ENCODE data around the gene ADAMTSL2.

Gene ADAMTSL2

DNA sequence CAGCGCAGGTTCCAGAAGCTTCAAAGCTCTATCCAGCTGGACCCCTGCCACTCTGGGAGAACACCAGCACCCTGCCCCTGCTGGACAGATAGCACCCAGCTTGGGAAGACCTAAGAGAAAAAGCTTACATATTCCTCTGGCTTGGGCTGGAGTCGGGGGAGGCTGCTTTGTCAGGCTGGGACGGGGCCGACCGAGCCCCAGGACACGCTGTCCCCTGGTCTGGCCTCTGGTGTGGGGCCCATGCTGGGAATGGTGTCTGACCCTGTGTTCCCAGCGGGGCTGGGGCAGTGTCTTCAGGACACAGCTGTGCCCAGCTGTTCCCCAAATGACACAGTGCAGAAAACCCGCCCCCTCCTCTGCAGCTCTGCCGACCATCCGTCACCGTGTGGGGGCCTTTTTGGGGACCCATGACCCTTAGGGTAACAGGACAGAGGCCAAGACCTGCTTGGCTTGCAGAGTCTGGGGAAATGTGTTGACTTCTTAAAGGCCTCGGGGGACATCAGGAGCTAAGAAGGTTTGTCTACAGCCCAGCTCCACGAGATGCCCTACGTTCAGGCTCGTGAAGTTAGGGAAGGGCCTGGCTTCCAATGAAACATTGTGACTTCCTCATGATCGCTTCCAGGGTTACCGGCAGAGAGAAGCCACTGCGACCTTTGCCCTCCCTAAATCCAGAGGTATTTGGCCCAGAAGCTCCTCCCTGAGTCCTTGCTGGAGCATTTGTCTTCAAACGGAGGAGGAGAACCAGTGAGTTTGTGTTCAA lies 35.2 kb upstream of the ADAMTSL2 start:
- H3K9me3 ChIP-seq, result no peaks in the 10 kb centered on the region
- no peaks in the 10 kb centered on the region for H3K27me3 ChIP-seq
- H3K27ac ChIP-seq, result no peak overlapping the region
- H3K4me3 ChIP-seq (ENCODE audit: low read depth in 1 of 2, low read length in 1 of 2), result no peak overlapping the region
- H3K36me3 ChIP-seq, result no peaks in the 10 kb centered on the region
- no peaks in the 10 kb centered on the region for H3K4me1 ChIP-seq (ENCODE audit: control insufficient read depth in 1 of 2, insufficient read depth in 1 of 2, low read depth in 1 of 2, low read length in 1 of 2)
- TF ChIP-seq, protein P1, sequence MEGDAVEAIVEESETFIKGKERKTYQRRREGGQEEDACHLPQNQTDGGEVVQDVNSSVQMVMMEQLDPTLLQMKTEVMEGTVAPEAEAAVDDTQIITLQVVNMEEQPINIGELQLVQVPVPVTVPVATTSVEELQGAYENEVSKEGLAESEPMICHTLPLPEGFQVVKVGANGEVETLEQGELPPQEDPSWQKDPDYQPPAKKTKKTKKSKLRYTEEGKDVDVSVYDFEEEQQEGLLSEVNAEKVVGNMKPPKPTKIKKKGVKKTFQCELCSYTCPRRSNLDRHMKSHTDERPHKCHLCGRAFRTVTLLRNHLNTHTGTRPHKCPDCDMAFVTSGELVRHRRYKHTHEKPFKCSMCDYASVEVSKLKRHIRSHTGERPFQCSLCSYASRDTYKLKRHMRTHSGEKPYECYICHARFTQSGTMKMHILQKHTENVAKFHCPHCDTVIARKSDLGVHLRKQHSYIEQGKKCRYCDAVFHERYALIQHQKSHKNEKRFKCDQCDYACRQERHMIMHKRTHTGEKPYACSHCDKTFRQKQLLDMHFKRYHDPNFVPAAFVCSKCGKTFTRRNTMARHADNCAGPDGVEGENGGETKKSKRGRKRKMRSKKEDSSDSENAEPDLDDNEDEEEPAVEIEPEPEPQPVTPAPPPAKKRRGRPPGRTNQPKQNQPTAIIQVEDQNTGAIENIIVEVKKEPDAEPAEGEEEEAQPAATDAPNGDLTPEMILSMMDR (IDR thresholded peaks at IDR 0.05), result no peak

DNA sequence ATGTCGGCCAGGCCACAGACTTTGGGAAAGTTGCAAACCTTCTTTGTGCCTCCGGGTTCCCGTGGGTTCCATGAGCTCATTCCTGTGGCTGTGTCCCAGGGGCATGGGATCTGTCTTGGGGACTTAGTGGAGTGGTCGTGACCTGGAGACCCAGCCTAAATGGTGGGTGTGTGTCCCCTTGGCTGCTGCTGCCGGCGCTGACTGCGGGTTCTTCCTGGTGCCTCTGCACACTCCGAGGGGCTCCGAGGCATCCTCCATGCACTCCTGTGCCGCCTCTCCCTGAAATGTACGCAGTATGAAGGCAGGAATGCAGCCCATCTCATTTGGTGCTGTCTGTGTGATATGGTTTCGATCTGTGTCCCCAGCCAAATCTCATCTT lies 34.6 kb upstream of the ADAMTSL2 start:
- TF ChIP-seq, protein P1 (IDR thresholded peaks at IDR 0.05), result no peak
- Histone ChIP-seq H3K27me3 (no peaks in the 10 kb centered on the region), H3K27ac (no peak overlapping the region), H3K36me3 (no peaks in the 10 kb centered on the region), H3K4me1 (ENCODE audit: control insufficient read depth in 1 of 2, insufficient read depth in 1 of 2, low read depth in 1 of 2, low read length in 1 of 2) (no peaks in the 10 kb centered on the region), H3K9me3 (no peaks in the 10 kb centered on the region), H3K4me3 (ENCODE audit: low read depth in 1 of 2, low read length in 1 of 2) (no peak overlapping the region)

DNA sequence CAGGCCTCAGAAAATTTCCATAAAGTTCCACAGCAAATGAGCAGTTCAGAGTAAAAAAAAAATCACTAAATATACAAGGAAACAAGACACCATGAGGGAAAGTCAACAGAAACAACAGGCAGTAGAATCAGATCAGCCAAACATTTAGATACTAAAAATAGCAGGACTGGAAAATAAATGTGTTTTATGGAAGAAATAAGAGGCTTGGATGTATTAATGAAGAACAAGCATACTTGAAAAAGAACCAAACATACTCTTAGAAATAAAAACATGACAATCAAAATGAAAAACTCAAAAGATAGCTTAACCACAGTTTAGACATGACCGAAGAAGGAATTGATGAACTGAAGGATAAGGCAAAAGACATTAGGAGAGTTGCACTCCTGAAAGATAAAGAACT lies 32.4 kb upstream of the ADAMTSL2 start:
- Histone ChIP-seq H3K27ac (no peak overlapping the region), H3K27me3 (peaks cover 3% of the 10 kb centered on the region), H3K4me3 (ENCODE audit: low read depth in 1 of 2, low read length in 1 of 2) (no peak overlapping the region), H3K4me1 (ENCODE audit: control insufficient read depth in 1 of 2, insufficient read depth in 1 of 2, low read depth in 1 of 2, low read length in 1 of 2) (no peaks in the 10 kb centered on the region), H3K9me3 (no peaks in the 10 kb centered on the region), H3K36me3 (no peaks in the 10 kb centered on the region)
- TF ChIP-seq, protein P1 (IDR thresholded peaks at IDR 0.05), result no peak

DNA sequence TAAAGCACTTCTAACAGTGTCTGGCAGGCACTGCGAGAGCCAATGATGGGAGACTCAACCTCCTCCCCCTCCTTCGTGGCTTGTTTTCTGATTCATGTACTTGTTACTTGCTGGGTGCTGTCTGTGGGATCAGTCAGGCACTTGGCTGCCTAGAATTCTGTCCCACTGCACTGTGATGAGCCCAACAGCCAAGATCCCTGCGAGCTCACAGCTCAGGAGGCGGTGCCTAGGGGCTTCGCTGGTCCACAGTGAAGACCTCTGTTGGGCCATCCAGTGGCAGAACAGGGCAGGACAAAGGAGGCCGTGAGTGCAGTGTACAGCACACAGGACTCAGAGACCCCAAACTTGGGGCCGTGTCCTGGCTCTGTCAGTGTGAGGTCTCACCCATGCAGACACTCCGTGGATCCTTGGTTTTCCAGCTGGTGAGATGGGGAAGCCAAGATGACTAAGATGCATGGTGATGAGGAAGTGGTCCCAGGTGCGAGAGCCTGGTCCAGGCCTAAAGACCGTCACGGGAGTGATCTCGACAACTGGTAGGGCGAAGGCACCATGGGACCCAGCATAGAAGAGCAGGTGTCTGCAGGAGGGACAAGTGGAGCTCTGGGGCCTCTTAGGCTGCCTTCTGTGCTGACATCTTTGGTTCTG lies 29.2 kb upstream of the ADAMTSL2 start:
- TF ChIP-seq, protein P1 (IDR thresholded peaks at IDR 0.05), result no peak
- H3K27me3 ChIP-seq, result peaks cover 35% of the 10 kb centered on the region
- no peaks in the 10 kb centered on the region for H3K4me1 ChIP-seq (ENCODE audit: control insufficient read depth in 1 of 2, insufficient read depth in 1 of 2, low read depth in 1 of 2, low read length in 1 of 2)
- H3K36me3 ChIP-seq, result no peaks in the 10 kb centered on the region
- no peaks in the 10 kb centered on the region for H3K9me3 ChIP-seq
- H3K27ac ChIP-seq, result no peak overlapping the region
- H3K4me3 ChIP-seq (ENCODE audit: low read depth in 1 of 2, low read length in 1 of 2), result no peak overlapping the region

DNA sequence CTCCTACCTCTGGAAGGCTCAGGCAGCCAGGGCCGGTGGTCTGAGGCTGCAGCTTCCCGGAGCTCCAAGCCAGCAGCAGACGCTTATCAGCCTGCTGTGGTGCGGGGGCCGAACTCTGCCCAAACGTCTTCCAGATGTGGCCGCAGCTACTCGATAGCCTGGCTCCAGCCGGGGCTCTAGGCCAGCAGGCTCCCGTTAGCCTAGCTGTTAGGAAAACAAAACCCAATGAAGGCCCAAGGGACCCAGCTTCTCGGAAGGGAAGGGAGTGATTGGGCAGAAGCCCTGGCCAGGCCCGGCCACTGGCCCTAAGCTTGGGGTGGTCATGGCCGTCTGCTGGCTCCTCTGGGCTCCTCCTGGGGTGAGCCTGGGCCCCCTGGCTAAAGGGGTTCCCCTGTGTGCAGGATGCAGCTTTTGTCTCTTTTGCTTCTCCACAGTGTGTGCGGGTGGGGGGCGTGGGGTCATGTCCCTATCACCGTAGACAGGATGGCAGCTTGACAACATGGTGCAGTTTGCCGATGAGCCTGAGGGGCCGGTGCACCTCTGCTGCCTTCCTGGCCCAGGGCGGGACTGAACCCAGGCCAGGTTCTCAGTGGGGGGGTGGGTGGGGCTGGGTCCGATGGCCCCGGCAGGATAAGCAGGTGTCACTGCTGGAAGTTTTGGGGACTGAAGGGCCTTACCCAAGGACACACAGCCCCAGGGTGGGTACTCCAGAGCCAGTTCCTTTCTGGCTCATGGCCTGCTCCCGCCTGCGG lies 28.4 kb upstream of the ADAMTSL2 start:
- peaks cover 41% of the 10 kb centered on the region for H3K27me3 ChIP-seq
- TF ChIP-seq, protein P1 (IDR thresholded peaks at IDR 0.05), result no peak
- no peaks in the 10 kb centered on the region for H3K36me3 ChIP-seq
- H3K4me3 ChIP-seq (ENCODE audit: low read depth in 1 of 2, low read length in 1 of 2), result no peak overlapping the region
- H3K4me1 ChIP-seq (ENCODE audit: control insufficient read depth in 1 of 2, insufficient read depth in 1 of 2, low read depth in 1 of 2, low read length in 1 of 2), result no peaks in the 10 kb centered on the region
- H3K27ac ChIP-seq, result no peak overlapping the region
- no peaks in the 10 kb centered on the region for H3K9me3 ChIP-seq
